AG04450 (cell line): ENCODE results near the gene SND1. TPM values are rescaled to one million over a fixed set of nuclear protein-coding genes. Genes with fewer than 3 reads are reported as not detected.

Experiments
- CTCF ChIA-PET: fragments of 300-600, 350-600 bp; formaldehyde crosslinking; extraction: SDS; loops from one replicate; lab custom pipeline; 2022; ENCODE audit warnings: antibody characterized with exemption, inconsistent platforms; lab: Charles Lee
- POLR2A ChIA-PET: fragments of 350-600 bp; formaldehyde crosslinking; extraction: SDS; loops from one replicate; lab custom pipeline; 2021; ENCODE audit warnings: antibody characterized with exemption, inconsistent platforms; lab: Yijun Ruan, JAX
- DNase-seq: peaks from one replicate; pipeline ENCODE4 v3.0.0-alpha.2; 2011; ENCODE audit warnings: low read depth, low spot score
- H3K27ac ChIP-seq: one replicate; pipeline ENCODE4 v1.5.1; 2012; ENCODE audit warnings: low read depth, low read length, control low read depth
- H3K27me3 ChIP-seq: one replicate; pipeline ENCODE4 v1.6.0; 2012; ENCODE audit warnings: low read length; ENCODE audit not compliant: control insufficient read depth, insufficient read depth
- H3K4me3 ChIP-seq: 2 replicates; pipeline ENCODE4 v1.5.1; 2011; ENCODE audit warnings: mild to moderate bottlenecking, low read depth, low read length, control low read depth
- H3K9me3 ChIP-seq: 2 replicates; pipeline ENCODE4 v1.5.1; 2012; ENCODE audit warnings: low read length; ENCODE audit not compliant: control insufficient read depth, insufficient read depth
- CTCF ChIP-seq: IDR thresholded peaks from 2 replicates; pipeline ENCODE4 v1.5.1; 2011; ENCODE audit warnings: low read depth, low read length, control low read depth, inconsistent platforms
- polyA plus RNA-seq: library from polyadenylated mRNA; depleted of rRNA; stranded (reverse); fragments of >200 nt; gene quantifications from 2 replicates; pipeline ENCODE4 v1.2.3, GENCODE V29; 2011

The SND1 gene
- polyA plus RNA-seq, 1 experiment, result 247 TPM

- TF ChIP-seq CTCF, result no peak
- no peak overlapping the region for H3K4me3 ChIP-seq
- no peaks in the 10 kb centered on the region for H3K27me3 ChIP-seq
- no peaks in the 10 kb centered on the region for H3K9me3 ChIP-seq
- CTCF ChIA-PET, result no interaction called here
- DNase-seq, result no peak
- no peak overlapping the region for H3K27ac ChIP-seq
- POLR2A ChIA-PET, result no interaction called here
Measured at GRCh38 chr7:127794136-127794535, 142.1 kb downstream of the SND1 start.

- no peak for DNase-seq
- TF ChIP-seq CTCF, result no peak
- Histone ChIP-seq H3K27ac (no peak overlapping the region), H3K27me3 (no peaks in the 10 kb centered on the region), H3K4me3 (no peak overlapping the region), H3K9me3 (no peaks in the 10 kb centered on the region)
- ChIA-PET POLR2A (no interaction called here), CTCF (interaction anchor here (0.7 kb wide), 1 partner anchor 83 kb away, joined by 3 read pairs; no protein-coding TSS in a partner anchor)
Measured at GRCh38 chr7:127794551-127794950, 142.6 kb downstream of the SND1 start.

- no peak overlapping the region for H3K4me3 ChIP-seq
- CTCF ChIA-PET, result interaction anchor here (0.5 kb wide), 1 partner anchor 25 kb away, joined by 3 read pairs; no protein-coding TSS in a partner anchor
Measured at GRCh38 chr7:127798023-127798422, 146.0 kb downstream of the SND1 start.

GRCh38 chr7:127798769-127799372 is 146.9 kb downstream of the SND1 start:
- POLR2A ChIA-PET, result no interaction called here
- no peak overlapping the region for H3K4me3 ChIP-seq
- no peak for DNase-seq
- H3K9me3 ChIP-seq, result no peaks in the 10 kb centered on the region
- H3K27me3 ChIP-seq, result no peaks in the 10 kb centered on the region
- H3K27ac ChIP-seq, result no peak overlapping the region
- CTCF ChIA-PET, result interaction anchor here (0.5 kb wide), 2 partner anchors 25 to 333 kb away, joined by 3 read pairs; no protein-coding TSS in a partner anchor
- TF ChIP-seq CTCF, result no peak

More at GRCh38 chr7:127798023-127798422, 146.0 kb downstream of the SND1 start:
- H3K27me3 ChIP-seq, result no peaks in the 10 kb centered on the region
- H3K9me3 ChIP-seq, result no peaks in the 10 kb centered on the region
- POLR2A ChIA-PET, result no interaction called here
- no peak for DNase-seq
- no peak overlapping the region for H3K27ac ChIP-seq
- no peak for TF ChIP-seq CTCF

- H3K9me3 ChIP-seq, result no peaks in the 10 kb centered on the region
- CTCF ChIA-PET, result interaction anchor here (0.5 to 1.0 kb wide), 3 partner anchors 332 to 1193 kb away, joined by 3 read pairs; no protein-coding TSS in a partner anchor
- no peak for DNase-seq
- no peak for TF ChIP-seq CTCF
- H3K4me3 ChIP-seq, result no peak overlapping the region
- POLR2A ChIA-PET, result no interaction called here
- H3K27ac ChIP-seq, result no peak overlapping the region
- H3K27me3 ChIP-seq, result no peaks in the 10 kb centered on the region
Measured at GRCh38 chr7:127799535-127800305, 147.7 kb downstream of the SND1 start.
